Measurements from ENCODE around the gene COL5A3.

COL5A3 gene

GRCh38 chr19:9914315-9915207, 95.7 kb downstream of the COL5A3 start:
- Histone ChIP-seq H3K27me3 (ENCODE audit: control insufficient read depth, insufficient read depth, low read length) (peaks cover 9% of the 10 kb centered on the region), H3K27ac (ENCODE audit: low read depth, low read length) (peak overlapping the region; percentile 72), H3K36me3 (ENCODE audit: control insufficient read depth, insufficient read depth, low read length) (no peaks in the 10 kb centered on the region), H3K9me3 (ENCODE audit: control insufficient read depth, insufficient read depth, low read length) (no peaks in the 10 kb centered on the region), H3K9ac (ENCODE audit: low read depth, low read length) (peak overlapping the region; percentile 48; the same call in 1 of the 2 replicates), H3K4me1 (ENCODE audit: control insufficient read depth, insufficient read depth, low read length) (peaks cover 9% of the 10 kb centered on the region), H3K4me3 (ENCODE audit: low read depth, low read length) (peak overlapping the region; percentile 77)

- peak overlapping the region; percentile 72 for H3K27ac ChIP-seq (ENCODE audit: low read depth, low read length)
- H3K9me3 ChIP-seq (ENCODE audit: control insufficient read depth, insufficient read depth, low read length), result no peaks in the 10 kb centered on the region
- peaks cover 9% of the 10 kb centered on the region for H3K27me3 ChIP-seq (ENCODE audit: control insufficient read depth, insufficient read depth, low read length)
- peak overlapping the region; percentile 77 for H3K4me3 ChIP-seq (ENCODE audit: low read depth, low read length)
- H3K4me1 ChIP-seq (ENCODE audit: control insufficient read depth, insufficient read depth, low read length), result peaks cover 9% of the 10 kb centered on the region
- peak overlapping the region; percentile 48; the same call in 1 of the 2 replicates for H3K9ac ChIP-seq (ENCODE audit: low read depth, low read length)
- H3K36me3 ChIP-seq (ENCODE audit: control insufficient read depth, insufficient read depth, low read length), result no peaks in the 10 kb centered on the region
Observed at GRCh38 chr19:9914001-9914314, 96.3 kb downstream of the COL5A3 start.

- H3K9me3 ChIP-seq (ENCODE audit: control insufficient read depth, insufficient read depth, low read length), result no peaks in the 10 kb centered on the region
- peaks cover 9% of the 10 kb centered on the region for H3K4me1 ChIP-seq (ENCODE audit: control insufficient read depth, insufficient read depth, low read length)
- H3K27me3 ChIP-seq (ENCODE audit: control insufficient read depth, insufficient read depth, low read length), result peaks cover 9% of the 10 kb centered on the region
- H3K4me3 ChIP-seq (ENCODE audit: low read depth, low read length), result peak overlapping the region; percentile 54
- no peak overlapping the region for H3K27ac ChIP-seq (ENCODE audit: low read depth, low read length)
- no peaks in the 10 kb centered on the region for H3K36me3 ChIP-seq (ENCODE audit: control insufficient read depth, insufficient read depth, low read length)
- H3K9ac ChIP-seq (ENCODE audit: low read depth, low read length), result no peak overlapping the region
Observed at GRCh38 chr19:9913237-9914000, 96.9 kb downstream of the COL5A3 start.

GRCh38 chr19:9912551-9913236, 97.6 kb downstream of the COL5A3 start:
- no peaks in the 10 kb centered on the region for H3K36me3 ChIP-seq (ENCODE audit: control insufficient read depth, insufficient read depth, low read length)
- H3K9me3 ChIP-seq (ENCODE audit: control insufficient read depth, insufficient read depth, low read length), result no peaks in the 10 kb centered on the region
- H3K4me3 ChIP-seq (ENCODE audit: low read depth, low read length), result peak overlapping the region; percentile 54
- H3K27me3 ChIP-seq (ENCODE audit: control insufficient read depth, insufficient read depth, low read length), result peaks cover 9% of the 10 kb centered on the region
- H3K9ac ChIP-seq (ENCODE audit: low read depth, low read length), result no peak overlapping the region
- peaks cover 9% of the 10 kb centered on the region for H3K4me1 ChIP-seq (ENCODE audit: control insufficient read depth, insufficient read depth, low read length)
- no peak overlapping the region for H3K27ac ChIP-seq (ENCODE audit: low read depth, low read length)

- H3K4me1 ChIP-seq (ENCODE audit: control insufficient read depth, insufficient read depth, low read length), result peaks cover 3% of the 10 kb centered on the region; the same call in 1 of the 2 replicates
- no peaks in the 10 kb centered on the region for H3K36me3 ChIP-seq (ENCODE audit: control insufficient read depth, insufficient read depth, low read length)
- H3K9me3 ChIP-seq (ENCODE audit: control insufficient read depth, insufficient read depth, low read length), result no peaks in the 10 kb centered on the region
- peaks cover 9% of the 10 kb centered on the region for H3K27me3 ChIP-seq (ENCODE audit: control insufficient read depth, insufficient read depth, low read length)
- H3K9ac ChIP-seq (ENCODE audit: low read depth, low read length), result no peak overlapping the region
- H3K4me3 ChIP-seq (ENCODE audit: low read depth, low read length), result no peak overlapping the region
- H3K27ac ChIP-seq (ENCODE audit: low read depth, low read length), result no peak overlapping the region
Observed at GRCh38 chr19:9911524-9912185, 98.6 kb downstream of the COL5A3 start.

GRCh38 chr19:9910625-9911024, 99.7 kb downstream of the COL5A3 start:
- Histone ChIP-seq H3K9me3 (ENCODE audit: control insufficient read depth, insufficient read depth, low read length) (no peaks in the 10 kb centered on the region), H3K36me3 (ENCODE audit: control insufficient read depth, insufficient read depth, low read length) (no peaks in the 10 kb centered on the region), H3K9ac (ENCODE audit: low read depth, low read length) (no peak overlapping the region), H3K4me1 (ENCODE audit: control insufficient read depth, insufficient read depth, low read length) (peaks cover 7% of the 10 kb centered on the region; the same call in 1 of the 2 replicates), H3K27ac (ENCODE audit: low read depth, low read length) (no peak overlapping the region), H3K27me3 (ENCODE audit: control insufficient read depth, insufficient read depth, low read length) (peaks cover 9% of the 10 kb centered on the region), H3K4me3 (ENCODE audit: low read depth, low read length) (no peak overlapping the region)

Measured in HUES48 (cell line).